SU-DHL-6 (cell line): ENCODE measurements around the gene ORC1.

ENCODE experiments used
- H2AFZ ChIP-seq: fragments of 200-600 bp; sonication (generic); 2 replicates; pipeline ENCODE4 v1.6.1; 2014; ENCODE audit warnings: low read depth, mild to moderate bottlenecking, moderate library complexity, mixed read lengths, antibody characterized with exemption, low read length; ENCODE audit not compliant: severe bottlenecking
- H3F3A ChIP-seq: fragments of 200-600 bp; shearing (Covaris generic); 2 replicates; pipeline ENCODE4 v1.6.0; 2016; ENCODE audit warnings: antibody characterized with exemption, mild to moderate bottlenecking; ENCODE audit not compliant: insufficient read depth
- H3K27ac ChIP-seq: fragments of 200-600 bp; sonication (generic); 2 replicates; pipeline ENCODE4 v1.5.1; 2016; ENCODE audit warnings: low read depth, mild to moderate bottlenecking, low read length, moderate library complexity, mixed read lengths
- H3K27me3 ChIP-seq: fragments of 200-600 bp; sonication (generic), shearing (Covaris generic); 2 replicates; pipeline ENCODE4 v1.6.0; 2014; ENCODE audit warnings: mild to moderate bottlenecking, low read length
- H3K36me3 ChIP-seq: fragments of 200-600 bp; sonication (generic); 2 replicates; pipeline ENCODE4 v1.6.1; 2014; ENCODE audit warnings: mild to moderate bottlenecking, low read length, mixed read lengths
- H3K4me2 ChIP-seq: fragments of 300-600, 200-600 bp; shearing (Covaris generic), sonication (generic); 2 replicates; pipeline ENCODE4 v1.6.0; 2014; ENCODE audit warnings: low read length, low read depth, mild to moderate bottlenecking; ENCODE audit not compliant: poor library complexity, severe bottlenecking
- H3K4me3 ChIP-seq: fragments of 200-600 bp; sonication (generic); 2 replicates; pipeline ENCODE4 v1.5.1; 2014; ENCODE audit warnings: antibody characterized with exemption, low read length, mild to moderate bottlenecking, mixed read lengths; ENCODE audit not compliant: insufficient read depth, poor library complexity, severe bottlenecking
- H3K79me2 ChIP-seq: fragments of 200-600 bp; sonication (generic); 2 replicates; pipeline ENCODE4 v1.6.1; 2014; ENCODE audit warnings: mild to moderate bottlenecking, low read length, moderate library complexity; ENCODE audit not compliant: insufficient read depth
- H3K9ac ChIP-seq: fragments of 200-600 bp; sonication (generic); 2 replicates; pipeline ENCODE4 v1.7.0; 2014; ENCODE audit warnings: mild to moderate bottlenecking, low read length
- H3K9me2 ChIP-seq: fragments of 200-600 bp; sonication (generic); replicated peaks from 2 replicates; pipeline ENCODE4 v1.6.1; 2014; ENCODE audit warnings: low read length; ENCODE audit not compliant: insufficient read depth
- H3K9me3 ChIP-seq: fragments of 200-600 bp; sonication (generic); 2 replicates; pipeline ENCODE4 v1.6.1; 2014; ENCODE audit warnings: low read length, mixed read lengths; ENCODE audit not compliant: insufficient read depth
- H4K20me1 ChIP-seq: fragments of 200-600 bp; sonication (generic); 2 replicates; pipeline ENCODE4 v1.6.1; 2014; ENCODE audit warnings: low read depth, mild to moderate bottlenecking, antibody characterized with exemption, low read length, moderate library complexity, mixed read lengths
- CTCF ChIP-seq: fragments of 200-600 bp; sonication (generic); IDR thresholded peaks from one replicate; pipeline ENCODE4 v1.5.1; 2017; ENCODE audit warnings: antibody characterized with exemption, mild to moderate bottlenecking, low read length, moderate library complexity; ENCODE audit not compliant: insufficient read depth, poor library complexity, severe bottlenecking
- EZH2phosphoT487 ChIP-seq: fragments of 200-600 bp; sonication (generic), shearing (Covaris generic); conservative IDR thresholded peaks from 2 replicates; pipeline ENCODE4 v1.6.1; 2018; ENCODE audit warnings: mild to moderate bottlenecking, antibody characterized with exemption, low read length, moderate library complexity, mixed read lengths

Gene ORC1

GRCh38 chr1:52367272-52367671, 37.0 kb downstream of the ORC1 start:
- H3K4me2 ChIP-seq = no peak overlapping the region
- no peaks in the 10 kb centered on the region for H4K20me1 ChIP-seq
- no peaks in the 10 kb centered on the region for H3K27me3 ChIP-seq
- H3K9ac ChIP-seq = no peak overlapping the region
- peaks cover 16% of the 10 kb centered on the region for H3K79me2 ChIP-seq
- H3K9me3 ChIP-seq = no peaks in the 10 kb centered on the region
- H3F3A ChIP-seq = peaks cover 16% of the 10 kb centered on the region
- TF ChIP-seq CTCF (no peak), EZH2phosphoT487 (no peak)
- H3K36me3 ChIP-seq = peaks cover 3% of the 10 kb centered on the region; the same call in 1 of the 2 replicates
- no peak overlapping the region for H3K27ac ChIP-seq
- H2AFZ ChIP-seq = no peak overlapping the region
- no peaks in the 10 kb centered on the region for H3K9me2 ChIP-seq
- H3K4me3 ChIP-seq = no peak overlapping the region

- Histone ChIP-seq H3K27ac (peak overlapping the region; percentile 23), H2AFZ (peak overlapping the region; percentile 76), H4K20me1 (no peaks in the 10 kb centered on the region), H3K9me3 (no peaks in the 10 kb centered on the region), H3K79me2 (peaks cover 16% of the 10 kb centered on the region), H3K4me2 (peak overlapping the region; percentile 44), H3K27me3 (no peaks in the 10 kb centered on the region), H3K4me3 (peak overlapping the region; percentile 58), H3F3A (peaks cover 16% of the 10 kb centered on the region), H3K36me3 (peaks cover 3% of the 10 kb centered on the region; the same call in 1 of the 2 replicates), H3K9ac (peak overlapping the region; percentile 81), H3K9me2 (no peaks in the 10 kb centered on the region)
- TF ChIP-seq EZH2phosphoT487 (no peak), CTCF (no peak)
Measured at GRCh38 chr1:52366517-52366827, 37.8 kb downstream of the ORC1 start.

- H4K20me1 ChIP-seq = no peaks in the 10 kb centered on the region
- H3K9me2 ChIP-seq = no peaks in the 10 kb centered on the region
- H3K9ac ChIP-seq = peak within 1 kb of the TSS; percentile 81
- peak within 1 kb of the TSS; percentile 50 for H3K27ac ChIP-seq
- H3K79me2 ChIP-seq = peaks cover 16% of the 10 kb centered on the region
- H3K4me2 ChIP-seq = peak within 1 kb of the TSS; percentile 88
- peaks cover under 1% of the 10 kb centered on the region; the same call in 1 of the 2 replicates for H3K36me3 ChIP-seq
- H3K4me3 ChIP-seq = peak within 1 kb of the TSS; percentile 72
- TF ChIP-seq EZH2phosphoT487 = no peak
- no peak for TF ChIP-seq CTCF
- peaks cover 16% of the 10 kb centered on the region for H3F3A ChIP-seq
- H3K9me3 ChIP-seq = no peaks in the 10 kb centered on the region
- H2AFZ ChIP-seq = peak within 1 kb of the TSS; percentile 76
- H3K27me3 ChIP-seq = no peaks in the 10 kb centered on the region
Measured at GRCh38 chr1:52365746-52366516, 38.3 kb downstream of the ORC1 start, which contains the start of gene CC2D1B. TSS of gene CC2D1B (minus strand) at chr1:52366205. CDS start at chr1:52364620, 1,585 bp downstream.
